Adipose tissue (tissue), 3 donors: ENCODE measurements around the gene MIDN. TPM values are rescaled to one million over a fixed set of nuclear protein-coding genes. Genes with fewer than 3 reads are reported as not detected.

ENCODE experiments used
- H3K27ac ChIP-seq: one replicate; pipeline ENCODE4 v1.5.1; 2013; ENCODE audit warnings: low read depth, low read length
- WGBS, 3 donors: extraction: QIAGEN DNeasy Blood & Tissue Kit; methylation state at CpG; one replicate each; pipeline ENCODE4 v1.1.7; 2013; 5-methylcytosine and 5-hydroxymethylcytosine counted together
- polyA plus RNA-seq, 3 donors: library from polyadenylated mRNA; stranded (reverse); fragments of 200-250 nt; gene quantifications; one replicate each; pipeline ENCODE4 v1.2.3, GENCODE V29; 2013
- donor health status: healthy with polysubstance abuse.
- donor health status: Bipolar disorder and iron deficiency.
- donor health status: healthy.

The MIDN gene
- polyA plus RNA-seq, 3 donors = 22.8 to 95.5 (median 75.0) TPM

DNA sequence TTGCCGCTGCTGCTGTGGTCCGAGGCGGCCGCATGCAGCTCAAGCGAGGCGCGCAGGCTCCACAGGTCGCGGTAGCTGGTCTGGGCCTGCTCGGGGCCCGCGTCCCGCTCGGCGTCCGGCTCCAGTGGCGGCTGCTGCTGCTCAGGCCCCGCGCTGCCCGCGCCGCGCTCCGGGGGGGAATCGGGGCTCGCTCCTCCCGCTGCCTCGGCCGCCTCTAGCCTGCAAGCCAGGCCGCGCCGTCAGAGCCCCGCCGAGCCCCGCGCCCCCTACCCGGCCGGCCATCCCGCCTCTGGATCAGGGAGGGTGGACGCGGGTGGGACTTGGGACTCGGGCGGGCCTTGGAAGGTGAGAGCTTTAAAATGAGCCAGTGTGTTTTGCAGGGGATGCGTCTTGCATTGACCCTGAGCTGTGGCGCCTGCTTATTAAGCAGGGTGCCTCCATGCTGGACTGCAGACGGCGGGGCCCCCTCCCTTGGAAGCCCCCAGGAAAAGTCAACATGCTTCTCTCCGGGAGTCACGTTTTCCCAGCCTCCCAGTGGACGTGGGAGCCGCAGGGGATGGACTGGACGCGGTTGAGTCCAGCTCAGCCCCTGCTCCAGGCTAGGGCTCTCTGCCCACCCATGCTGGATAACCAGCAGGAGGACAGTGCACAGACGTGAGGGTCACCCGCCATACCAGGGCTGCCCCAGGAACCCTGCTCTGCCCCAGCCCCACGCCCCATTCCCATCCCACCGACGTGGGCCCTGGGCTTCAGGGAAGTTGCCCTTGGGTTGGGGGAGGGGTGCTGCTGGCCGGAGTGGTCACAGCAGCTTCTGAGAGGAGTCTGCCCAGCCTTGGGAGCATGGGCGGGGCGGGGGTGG, 18.2 kb upstream of the MIDN start:
- 84 to 91% (median 89%) methylated on average over 52 to 61 of the region's 61 CpGs for WGBS, 3 donors
- no peak overlapping the region for H3K27ac ChIP-seq

DNA sequence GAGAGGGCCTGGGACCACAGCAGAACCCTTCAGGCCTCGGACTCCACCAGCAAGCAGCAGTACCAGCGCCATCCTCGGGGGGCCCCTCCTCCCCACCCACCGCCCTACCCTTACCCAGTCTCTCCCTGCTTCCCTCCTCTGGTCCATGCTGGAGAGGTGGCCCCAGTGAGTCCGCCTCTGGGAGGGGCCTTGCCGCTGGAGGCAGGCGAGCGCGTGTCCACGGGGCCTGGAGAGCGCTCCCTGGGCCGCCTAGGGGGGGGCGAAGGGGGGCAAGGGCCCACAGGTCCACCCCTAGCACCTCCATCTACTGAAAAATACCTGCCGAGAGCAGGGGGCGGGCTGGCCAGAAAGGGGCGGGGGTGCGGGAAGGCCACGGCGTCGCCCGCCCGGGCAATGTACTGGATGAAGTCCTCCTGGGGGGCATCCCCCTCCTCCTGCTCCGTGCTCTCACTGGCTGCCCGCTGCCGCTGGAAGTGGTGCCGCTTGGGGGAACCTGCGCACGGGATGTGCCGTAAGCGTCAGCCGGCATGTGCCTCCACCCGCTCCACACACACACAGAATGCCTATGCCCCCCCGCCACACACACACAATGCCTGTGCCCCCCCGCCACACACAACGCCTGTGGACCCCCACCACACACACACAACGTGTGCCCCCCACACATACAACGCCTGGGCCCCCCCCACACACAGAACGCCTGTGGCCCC, 17.4 kb upstream of the MIDN start:
- WGBS, 3 donors = 77 to 82% (median 80%) methylated on average over 23 to 38 of the region's 38 CpGs
- no peak overlapping the region for H3K27ac ChIP-seq

DNA sequence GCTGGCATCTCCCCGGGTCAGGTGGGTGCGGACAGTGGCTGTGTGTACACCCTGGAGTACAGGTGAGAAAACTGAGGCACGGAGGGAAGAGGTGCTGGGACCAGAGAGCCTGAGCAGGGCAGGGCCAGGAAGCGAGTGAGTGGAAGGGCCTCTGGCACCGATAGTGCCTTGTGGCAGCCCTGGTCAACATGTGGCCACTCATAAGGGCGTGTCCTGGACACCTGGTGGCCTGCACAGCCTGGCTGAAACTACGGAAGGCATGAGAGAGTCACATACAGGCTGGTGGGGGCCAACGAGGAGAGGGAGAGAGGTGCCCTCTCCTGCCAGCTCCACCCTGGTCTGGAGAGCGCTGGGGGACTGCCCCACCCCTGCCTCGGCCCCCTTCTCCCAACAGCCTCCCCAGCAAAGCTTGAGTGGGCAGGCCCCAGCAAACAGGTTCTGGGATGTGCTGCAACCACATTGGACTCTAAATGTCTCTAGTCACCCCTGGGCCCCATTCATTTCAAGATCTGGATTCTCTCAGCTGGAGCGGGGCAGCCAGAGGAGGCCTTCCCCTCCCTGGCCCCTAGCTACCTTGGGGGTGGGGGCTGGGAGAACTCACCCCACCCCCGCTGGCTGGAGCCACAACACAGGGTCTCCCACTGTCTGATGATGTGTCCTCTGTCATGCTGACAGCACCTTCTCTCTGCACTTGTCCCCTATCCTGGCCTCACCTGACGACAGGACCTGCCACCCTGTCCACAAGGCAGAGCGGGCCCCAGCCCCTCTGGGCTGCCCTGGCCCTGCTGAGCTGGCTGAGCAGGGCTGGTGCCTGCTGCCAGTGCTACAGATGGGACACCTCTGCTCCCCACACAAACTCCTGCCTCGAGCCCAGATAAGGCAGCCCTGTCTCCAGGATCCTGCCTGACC, 16.4 kb upstream of the MIDN start:
- WGBS, 3 donors = 72 to 84% (median 79%) methylated on average over 15 of the region's 15 CpGs
- no peak overlapping the region for H3K27ac ChIP-seq

DNA sequence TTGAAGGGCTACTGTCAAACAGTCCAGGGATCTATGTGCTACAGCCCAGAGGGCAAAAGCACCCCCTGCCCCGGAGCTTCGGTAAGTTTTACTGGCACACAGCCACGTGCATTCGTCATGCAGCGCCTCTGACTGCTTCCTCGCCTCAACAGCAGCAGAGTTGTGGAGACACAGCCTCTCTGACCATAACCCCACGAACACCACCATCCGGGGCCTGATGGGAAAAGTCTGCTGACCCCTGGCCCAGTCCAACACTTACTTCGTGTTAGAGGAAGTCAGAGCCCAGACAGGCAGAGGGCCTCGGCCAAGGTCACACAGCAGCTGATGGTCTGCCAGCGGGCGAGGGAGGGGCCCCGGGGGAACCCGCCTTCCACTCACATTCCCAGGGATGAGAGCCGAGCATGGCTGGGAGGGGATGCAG, 15.7 kb upstream of the MIDN start:
- 7 to 27% (median 15%) methylated on average over 15 of the region's 15 CpGs for WGBS, 3 donors
- no peak overlapping the region for H3K27ac ChIP-seq

DNA sequence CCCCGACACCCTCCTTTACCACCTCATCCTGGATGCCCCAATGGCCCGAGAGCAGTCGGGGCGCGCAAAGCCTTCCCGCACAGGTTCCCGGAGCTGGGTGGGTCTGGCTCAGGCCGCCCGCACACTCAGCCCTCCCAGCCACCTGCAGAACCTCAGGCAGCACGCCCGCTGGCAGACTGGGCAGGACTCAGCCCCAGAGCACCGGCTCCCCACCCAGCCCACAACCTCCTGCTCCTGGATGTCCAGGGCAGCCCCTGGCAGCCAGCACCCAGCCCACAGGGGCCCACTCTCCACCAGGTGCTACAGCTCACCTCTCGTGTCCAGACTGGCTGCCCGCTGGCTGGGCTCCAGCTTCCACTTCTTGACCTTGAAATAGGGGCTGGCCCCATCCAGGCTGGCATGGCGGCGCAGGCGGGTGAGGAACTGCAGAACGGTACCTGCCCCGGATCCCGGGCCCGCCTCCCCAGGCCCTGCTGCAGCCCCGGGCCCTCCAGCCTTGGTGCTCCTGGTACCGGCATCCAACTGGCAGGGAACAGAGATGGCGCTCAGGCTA, 15.2 kb upstream of the MIDN start:
- H3K27ac ChIP-seq = no peak overlapping the region
- WGBS, 3 donors = 39 to 85% (median 84%) methylated on average over 24 of the region's 24 CpGs

DNA sequence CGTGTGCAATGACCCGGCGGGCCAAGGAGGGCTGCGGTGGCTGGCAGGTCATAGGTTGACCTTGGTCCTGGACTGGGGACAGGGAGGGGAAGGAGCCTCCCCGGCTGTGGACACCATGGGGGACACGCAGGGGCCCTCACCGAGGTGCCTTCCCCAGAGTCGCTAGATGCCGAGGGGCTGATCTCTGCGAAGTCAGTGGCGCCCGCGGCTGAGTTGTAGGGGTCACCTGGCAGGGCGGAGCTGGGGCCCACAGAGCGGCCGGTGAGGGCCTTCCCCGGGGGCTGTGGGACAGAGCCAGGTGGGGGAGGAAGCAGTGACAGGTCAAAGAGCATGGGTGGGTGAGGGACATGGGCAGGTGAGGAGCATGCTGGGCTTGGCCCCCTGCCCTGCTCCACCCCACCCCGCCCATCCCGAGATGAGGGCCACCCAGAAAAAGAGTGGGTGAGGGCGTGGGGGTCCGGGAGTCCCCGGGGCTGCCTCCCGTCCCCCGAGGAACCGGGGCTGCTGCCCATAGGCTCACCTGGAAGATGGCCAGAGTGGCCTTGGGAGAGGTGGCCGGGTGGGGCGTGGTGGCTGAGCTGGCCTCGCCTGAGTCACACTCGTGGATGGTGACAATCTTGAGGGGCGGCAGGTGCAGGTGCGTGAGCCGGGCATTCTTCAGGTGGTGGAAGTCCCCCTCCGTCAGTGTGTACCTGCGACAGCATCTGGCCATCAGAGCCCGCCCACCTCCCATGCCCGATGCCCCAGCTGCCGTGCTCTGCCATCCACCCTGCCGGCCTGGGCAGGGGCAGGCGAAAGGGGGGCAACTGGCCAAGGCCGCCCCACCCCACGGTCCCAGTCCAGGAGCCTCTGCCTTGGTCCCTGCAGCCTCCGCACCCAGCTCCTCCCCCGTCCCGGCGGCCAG, 14.1 kb upstream of the MIDN start:
- WGBS, 3 donors = 81 to 93% (median 92%) methylated on average over 36 to 45 of the region's 45 CpGs

DNA sequence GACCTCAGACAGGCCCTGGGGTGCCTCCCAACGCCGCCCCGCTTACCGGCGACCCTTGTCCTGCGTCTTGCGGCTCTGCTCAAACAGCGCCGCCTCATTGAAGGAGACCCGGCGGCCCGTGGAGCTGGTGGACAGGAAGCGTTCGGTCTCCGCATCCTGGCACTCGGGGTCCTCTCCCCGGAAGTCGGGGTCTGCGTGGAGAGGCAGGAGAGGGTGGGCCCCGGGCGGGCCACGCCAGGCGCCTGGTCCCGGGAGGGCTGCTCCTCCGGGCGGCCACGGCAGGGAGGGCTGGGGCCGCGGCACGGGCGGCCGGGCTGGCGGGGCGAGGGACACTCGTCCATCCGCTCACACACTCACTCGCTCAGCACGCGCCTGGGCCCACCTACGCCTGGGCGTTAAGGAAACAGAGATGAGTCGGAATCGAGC, 13.4 kb upstream of the MIDN start:
- no peak overlapping the region for H3K27ac ChIP-seq
- 89 to 95% (median 93%) methylated on average over 38 to 43 of the region's 43 CpGs for WGBS, 3 donors

More for the DNA sequence above, 14.1 kb upstream of the MIDN start:
- no peak overlapping the region for H3K27ac ChIP-seq

DNA sequence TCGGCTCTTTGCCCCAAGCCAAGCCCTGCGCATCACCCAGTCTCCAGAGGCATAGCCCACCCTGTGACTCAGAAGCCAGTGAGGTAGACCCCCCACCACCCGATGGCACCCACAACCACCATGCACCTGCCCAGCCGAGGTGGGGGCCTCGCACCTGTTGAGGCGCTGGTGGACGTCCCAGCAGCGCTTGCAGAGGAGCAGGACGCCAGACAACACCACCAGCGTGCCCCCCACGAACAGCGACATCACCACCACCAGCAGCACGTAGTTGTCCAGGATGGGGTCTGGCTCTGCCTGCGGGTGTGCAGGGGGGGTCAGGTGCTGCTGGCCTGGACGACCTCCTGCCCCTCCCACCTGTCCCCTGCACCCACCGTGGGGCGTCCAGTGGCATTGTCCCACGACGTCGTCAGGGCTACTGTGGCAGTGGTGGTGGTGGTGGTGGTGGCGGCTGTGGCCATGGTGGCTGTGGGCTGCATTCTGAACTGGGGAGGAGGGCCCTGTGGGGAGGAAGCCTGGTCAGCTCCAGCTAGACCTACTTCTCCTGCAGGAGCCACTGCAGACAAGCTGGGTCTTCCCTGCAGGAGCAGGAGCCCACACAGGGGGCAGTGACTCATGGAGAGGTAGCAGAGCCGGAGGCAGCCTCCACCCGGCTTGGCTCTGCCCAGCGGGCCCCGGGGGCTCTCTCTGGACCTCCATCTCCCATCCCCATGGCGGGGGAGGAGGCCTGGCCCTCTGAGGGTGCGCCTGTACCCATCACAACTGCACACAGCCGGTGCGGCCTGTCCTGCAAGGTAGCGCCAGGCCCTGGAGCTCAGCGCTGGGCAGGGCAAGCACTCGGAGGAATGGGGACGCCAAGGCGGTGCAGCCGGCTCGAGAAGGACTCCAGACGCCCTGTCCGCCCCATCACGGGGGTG, 12.5 kb upstream of the MIDN start:
- WGBS, 3 donors = 84 to 89% (median 84%) methylated on average over 35 to 39 of the region's 39 CpGs
- no peak overlapping the region for H3K27ac ChIP-seq

DNA sequence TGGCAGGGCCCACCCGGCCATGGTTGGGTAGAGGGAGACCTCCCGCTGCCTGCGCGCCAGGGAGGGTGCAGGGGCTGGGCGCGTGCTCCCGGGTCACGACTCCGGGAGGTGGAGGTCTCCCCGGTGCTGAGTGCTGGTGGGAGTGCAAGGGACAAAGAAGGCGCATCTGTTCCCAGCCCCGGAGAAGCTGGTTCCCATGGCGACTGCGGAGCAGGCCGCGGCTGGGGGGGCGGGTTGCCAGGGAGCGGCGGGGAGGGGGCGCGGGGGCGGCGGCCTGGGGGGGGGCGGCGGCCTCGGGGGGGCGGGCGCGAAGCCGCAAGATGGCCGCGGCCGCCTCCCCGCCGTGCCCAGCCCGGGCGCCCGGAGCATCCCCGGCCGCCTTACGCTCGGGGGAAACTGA, 11.8 kb upstream of the MIDN start:
- no peak overlapping the region for H3K27ac ChIP-seq
- 19 to 59% (median 24%) methylated on average over 9 to 36 of the region's 42 CpGs for WGBS, 3 donors

DNA sequence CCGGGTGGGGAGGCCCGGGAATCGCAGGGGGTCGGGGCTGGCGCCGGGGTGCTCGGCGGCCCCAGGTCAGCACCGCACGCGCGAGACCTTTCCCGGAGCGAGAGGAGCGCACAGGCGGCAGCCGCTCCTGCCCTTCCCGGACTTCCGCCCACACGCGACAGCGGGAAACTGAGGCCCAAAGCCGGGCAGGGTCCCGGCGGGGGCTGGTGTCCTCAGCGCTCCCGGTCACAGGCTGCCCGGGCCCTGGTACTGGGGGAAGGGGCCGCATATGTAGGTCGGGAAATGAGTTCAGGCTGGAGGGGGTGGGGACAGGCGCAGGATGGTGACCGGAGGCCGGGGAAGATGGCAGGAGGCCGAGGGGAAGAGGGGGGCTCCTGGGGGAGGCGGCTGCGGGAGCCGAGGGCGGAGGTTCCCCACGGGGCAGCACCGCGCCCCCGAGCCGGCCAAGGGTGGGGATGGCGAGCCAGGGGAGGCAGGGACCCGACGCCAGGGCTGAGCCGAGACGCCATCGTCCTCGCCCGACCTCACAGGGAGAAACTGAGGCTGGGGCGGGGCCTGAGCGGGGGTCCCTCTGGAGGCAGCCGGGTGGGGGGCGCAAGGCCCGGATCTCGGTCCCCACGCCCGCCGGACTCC, 11.2 kb upstream of the MIDN start:
- H3K27ac ChIP-seq = no peak overlapping the region
- 1 to 3% (median 1%) methylated on average over 29 to 59 of the region's 60 CpGs for WGBS, 3 donors

DNA sequence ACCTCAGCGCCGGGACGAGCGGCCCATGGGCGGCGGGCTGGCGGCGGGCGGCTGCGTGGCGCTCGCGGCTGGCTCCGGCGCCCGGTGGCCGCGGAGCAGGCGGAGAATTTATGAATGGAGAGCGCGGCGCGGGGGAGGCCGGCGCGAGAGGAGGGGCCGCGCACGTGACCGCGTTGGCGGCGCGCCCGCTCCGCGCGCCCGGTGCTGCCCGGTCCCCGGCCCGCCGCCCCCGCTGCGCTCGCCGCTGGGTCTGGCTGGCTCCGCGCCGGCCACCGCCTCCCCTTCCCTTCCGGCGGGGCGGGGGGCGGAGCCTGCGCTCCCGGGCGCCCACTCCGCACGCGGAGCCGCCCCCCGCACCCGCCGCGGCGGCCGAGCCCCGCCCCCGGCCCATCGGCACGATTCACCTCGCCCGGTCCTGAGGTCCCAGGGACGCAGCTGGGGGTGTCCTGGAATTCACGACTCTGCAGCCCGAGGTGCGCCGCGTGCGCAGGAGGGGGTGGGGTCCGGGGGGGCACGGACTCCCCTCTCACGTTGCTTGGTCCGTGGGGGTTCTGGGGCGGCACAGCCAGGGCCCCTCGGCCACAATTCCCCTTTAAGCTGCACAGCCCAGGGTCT, 10.5 kb upstream of the MIDN start, which contains the start of gene CBARP:
Gene CBARP, minus strand, starts transcription at position 252 of the 615 bp plus-strand sequence. CDS start 1,905 bp downstream, outside the sequence.
- WGBS, 3 donors = 1 to 3% (median 1%) methylated on average over 28 to 85 of the region's 87 CpGs
- no peak within 1 kb of the TSS for H3K27ac ChIP-seq

DNA sequence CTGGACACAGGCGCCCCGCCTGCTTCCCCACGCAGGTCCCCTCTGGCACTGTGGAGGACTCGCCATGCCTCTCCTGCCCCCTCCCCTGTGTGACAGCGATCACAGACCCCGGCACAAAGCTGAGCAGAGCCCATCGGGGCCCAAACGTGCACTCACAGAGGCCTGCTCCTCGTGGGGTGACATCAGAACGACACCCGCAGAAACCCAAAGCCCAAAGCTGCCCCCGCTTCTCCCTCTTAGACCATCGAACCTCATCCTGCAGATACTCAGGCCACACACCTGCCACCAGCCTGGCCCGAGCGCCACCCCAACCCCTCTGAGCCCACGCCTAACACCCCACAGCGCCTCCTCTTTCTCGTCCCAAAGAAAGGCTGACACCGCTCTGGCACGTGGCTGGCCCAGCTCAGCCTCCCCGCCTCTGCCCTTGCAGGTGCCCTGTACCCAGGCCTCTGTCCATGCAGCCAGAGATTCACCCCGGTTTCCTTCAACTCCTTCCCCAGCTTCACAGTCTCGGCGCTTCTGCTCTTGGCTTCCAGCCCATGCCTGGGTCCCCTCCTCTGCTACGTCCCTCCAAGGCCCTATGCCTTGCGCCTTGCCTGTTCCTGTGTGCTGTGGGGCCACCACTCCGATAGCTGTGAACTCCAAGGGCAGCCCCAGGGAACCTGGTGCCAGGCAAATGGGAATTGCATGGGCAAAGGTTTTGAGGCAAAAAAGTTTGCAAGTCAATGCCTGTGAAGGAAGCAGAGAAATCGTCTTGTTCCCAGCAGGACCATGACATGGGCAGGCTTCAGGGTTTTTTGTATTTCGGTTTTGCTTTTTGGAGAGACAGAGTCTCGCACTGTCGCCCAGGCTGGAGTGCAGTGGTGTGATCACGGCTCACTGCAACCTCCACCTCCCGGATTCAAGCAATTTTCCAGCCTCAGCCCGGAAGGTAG, 9.7 kb upstream of the MIDN start:
- WGBS, 3 donors = 59 to 71% (median 63%) methylated on average over 30 to 34 of the region's 34 CpGs
- no peak overlapping the region for H3K27ac ChIP-seq

DNA sequence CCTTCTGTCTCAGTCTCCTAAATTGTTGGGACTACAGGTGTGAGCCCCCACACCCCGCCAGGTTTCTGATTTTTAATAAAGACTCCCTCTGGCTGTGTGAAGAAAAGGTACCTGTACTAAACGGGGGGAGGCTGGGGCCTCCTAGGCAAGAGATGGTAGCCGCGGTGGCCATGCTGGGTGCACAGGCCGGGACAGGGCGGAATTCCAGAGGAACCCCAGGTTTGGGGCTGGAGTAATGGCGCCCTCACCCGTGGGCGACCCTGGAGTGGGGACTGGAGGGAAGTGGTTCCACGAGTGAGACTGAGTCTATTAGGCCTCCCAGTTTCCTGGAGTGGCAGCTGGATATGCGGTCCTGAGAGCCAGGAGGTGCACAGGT, 9.0 kb upstream of the MIDN start:
- 78 to 85% (median 80%) methylated on average over 11 of the region's 11 CpGs for WGBS, 3 donors
- no peak overlapping the region for H3K27ac ChIP-seq
